Mammary epithelial cell (primary cell): Measurements from ENCODE around the gene CLEC20A.

Experiments
- CTCF ChIP-seq, 2 donors: IDR thresholded peaks in 1 of 2; conservative IDR thresholded peaks in 1 of 2; 2 replicates each; pipeline ENCODE4 v1.5.1; 2011 to 2012; ENCODE audit warnings: inconsistent platforms in 2 of 2, low read length in 2 of 2, mild to moderate bottlenecking in 2 of 2, control low read depth in 1 of 2, low read depth in 1 of 2; ENCODE audit not compliant: insufficient read depth in 1 of 2; ENCODE audit errors: extremely low read depth in 1 of 2
- EZH2 ChIP-seq: IDR thresholded peaks from 2 replicates; pipeline ENCODE4 v1.6.1; 2012; ENCODE audit warnings: low read length, inconsistent platforms, borderline replicate concordance

- TF ChIP-seq CTCF (conservative IDR thresholded peaks at IDR 0.05 in 1 of 2, IDR thresholded peaks at IDR 0.05 in 1 of 2; ENCODE audit: extremely low read depth in 1 of 2, insufficient read depth in 1 of 2, low read depth in 1 of 2, low read length in 2 of 2): no peak
- no peak for TF ChIP-seq EZH2
Observed at GRCh38 chr1:178539291-178539690, 42.5 kb upstream of the CLEC20A start.
